T47D (cell line): ENCODE data around the gene SNX21.
"Not testable (repeated sequence)": the region's sequence is repeated elsewhere in the genome, so short reads cannot be mapped to it uniquely, and the experiment has no call there.

Experiments
- DNase-seq, 2 experiments: peaks; one replicate each; pipeline versions ENCODE4 v3.0.0 to v3.0.0-alpha.2; 2011 to 2012; ENCODE audit warnings: low read depth in 1 of 2, low spot score in 1 of 2
- JUND ChIP-seq: IDR thresholded peaks from 2 replicates; pipeline ENCODE4 v1.6.1; 2012; ENCODE audit warnings: low read depth
- in situ Hi-C: cut with HindIII; loops from 2 replicates; pipeline ENCODE4 v1.10.0; 2016; ENCODE audit warnings: low sequenced_read_pairs, low pct_unique_long_range_greater_than_20kb

The SNX21 gene

GRCh38 chr20:45833030-45833882, at the start of gene SNX21:
Gene SNX21, plus strand, starts transcription at chr20:45833799. Its CDS starts 121 bp downstream, at chr20:45833920.
- in situ Hi-C loops: no loop called here
- DNase-seq: peak; percentile 77 to 89
- TF ChIP-seq JUND: no peak

DNA sequence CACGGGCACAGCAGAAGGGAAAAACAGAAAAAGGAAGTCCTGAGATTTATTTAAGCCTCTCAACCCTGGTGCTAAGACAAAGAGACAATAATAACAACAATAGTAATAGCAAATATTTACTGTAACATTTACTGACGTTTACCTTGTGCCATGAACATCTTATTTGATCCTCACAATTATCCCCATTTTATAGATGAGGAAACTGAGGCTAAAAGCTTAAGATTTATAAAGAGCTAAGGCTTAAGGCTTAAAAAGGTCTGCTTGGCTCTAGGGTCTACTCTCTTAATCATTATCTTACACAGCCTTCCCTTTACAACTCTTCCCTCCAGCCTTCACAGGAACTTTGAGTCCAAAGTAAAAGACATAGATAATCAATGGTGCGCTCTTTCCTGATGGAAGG, 45.2 kb upstream of the SNX21 start:
- no peak for TF ChIP-seq JUND
- in situ Hi-C loops: no loop called here
- DNase-seq: no peak

- TF ChIP-seq JUND: no peak
- no peak for DNase-seq
- in situ Hi-C loops: no loop called here
These were observed 41.1 kb upstream of the SNX21 start for GRCh38 chr20:45792317-45793118.

DNA sequence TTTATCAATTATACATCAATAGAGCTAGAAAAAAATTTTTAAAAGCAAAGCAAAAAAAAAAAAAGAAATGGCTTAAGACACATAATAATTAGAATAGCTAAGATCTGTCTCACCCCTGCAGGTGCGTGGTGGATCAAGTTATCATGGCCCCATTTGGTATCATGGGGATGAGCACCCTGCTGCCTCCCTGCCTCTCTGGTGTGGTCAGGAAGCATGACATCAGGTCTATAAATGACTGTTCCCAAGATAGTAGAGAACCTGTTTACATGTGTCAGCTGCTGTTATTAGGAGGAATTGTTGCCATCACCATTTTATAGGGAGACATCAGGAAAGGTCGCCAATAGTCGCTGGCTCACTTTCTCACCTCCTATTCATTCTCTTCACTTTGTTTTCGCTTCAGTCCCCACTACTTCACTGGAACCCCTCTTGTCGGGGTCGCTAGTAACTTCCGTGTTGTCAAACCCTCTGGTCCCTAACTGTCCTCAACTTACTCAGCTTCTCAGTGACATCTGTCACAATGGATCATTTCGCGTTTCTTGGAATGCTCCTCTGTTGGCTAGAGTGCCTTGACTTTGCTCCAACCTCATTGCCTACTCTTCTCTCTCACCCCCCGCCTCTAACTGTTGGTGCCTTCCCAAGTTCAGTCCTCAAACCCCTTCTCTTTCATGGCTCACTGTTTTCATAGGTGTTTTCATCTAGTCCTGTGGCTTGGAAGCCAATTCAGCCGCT, 37.1 kb upstream of the SNX21 start:
- in situ Hi-C loops: no loop called here
- TF ChIP-seq JUND: no peak

GRCh38 chr20:45797510-45797909, 36.1 kb upstream of the SNX21 start:
- in situ Hi-C loops, DNase-seq: not testable (repeated sequence)

More for the DNA sequence above, 37.1 kb upstream of the SNX21 start:
- DNase-seq: no peak

DNA sequence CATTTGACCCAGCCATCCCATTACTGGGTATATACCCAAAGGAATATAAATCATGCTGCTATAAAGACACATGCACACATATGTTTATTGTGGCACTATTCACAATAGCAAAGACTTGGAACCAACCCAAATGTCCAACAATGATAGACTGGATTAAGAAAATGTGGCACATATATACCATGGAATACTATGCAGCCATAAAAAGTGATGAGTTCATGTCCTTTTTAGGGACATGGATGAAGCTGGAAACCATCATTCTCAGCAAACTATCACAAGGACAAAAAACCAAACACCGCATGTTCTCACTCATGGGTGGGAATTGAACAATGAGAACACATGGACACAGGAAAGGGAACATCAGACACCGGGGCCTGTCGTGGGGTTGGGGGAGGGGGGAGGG, 35.6 kb upstream of the SNX21 start:
- DNase-seq, in situ Hi-C loops: not testable (repeated sequence)

DNA sequence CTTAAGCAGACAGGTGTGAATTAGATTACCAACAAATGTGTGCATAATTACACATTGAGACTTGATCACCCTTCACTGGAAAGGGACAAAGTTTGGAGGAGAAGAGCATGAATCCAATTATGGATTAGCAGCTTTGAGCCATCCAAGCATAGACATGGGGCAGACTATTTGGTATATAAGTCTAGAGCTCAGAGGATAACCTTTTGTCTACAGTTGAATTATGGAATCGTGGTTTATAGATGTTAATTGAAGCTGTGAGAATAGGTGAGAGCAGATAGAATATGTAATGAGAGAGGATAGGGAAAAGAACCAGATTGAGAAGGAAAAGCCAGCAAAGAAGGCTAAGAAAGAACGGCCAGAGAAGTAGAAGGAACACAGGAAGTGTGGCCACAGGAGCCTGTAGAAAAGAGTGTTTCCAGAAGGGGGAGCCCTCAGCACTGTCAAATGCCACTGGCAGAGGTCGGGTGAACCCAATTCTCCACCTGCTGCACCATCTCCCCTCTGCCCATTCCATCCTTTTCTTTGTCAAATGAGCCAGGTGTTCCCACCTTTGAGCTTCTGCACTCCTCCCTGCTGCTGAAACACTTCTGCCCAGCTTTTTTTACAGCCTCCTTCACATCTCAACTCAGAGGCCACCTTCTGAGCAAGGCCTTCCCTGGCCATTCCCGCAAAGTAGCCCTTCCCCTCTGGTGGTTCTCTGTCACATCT, 34.5 kb upstream of the SNX21 start:
- DNase-seq: peak; percentile 63 to 78
- TF ChIP-seq JUND: no peak
- in situ Hi-C loops: no loop called here

DNA sequence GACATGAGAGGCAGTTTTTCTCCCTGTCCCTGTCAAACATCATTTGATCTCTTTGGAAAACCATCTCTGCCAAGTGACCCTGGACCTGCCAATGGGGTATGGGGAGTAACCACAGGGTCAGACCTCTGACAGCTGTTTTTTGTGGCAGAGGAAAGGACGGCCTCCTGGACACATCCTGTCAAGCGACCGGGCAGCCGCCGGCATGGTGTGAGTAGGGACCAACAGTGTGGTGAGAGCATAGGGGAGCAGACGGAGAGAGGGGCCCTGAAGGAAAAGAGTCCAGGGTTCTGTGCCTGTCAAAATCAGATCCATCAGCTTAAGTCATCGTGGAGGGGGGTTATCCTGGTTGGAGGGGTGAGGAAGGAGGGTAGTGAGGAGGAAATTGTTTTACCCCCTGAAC, 31.7 kb upstream of the SNX21 start:
- TF ChIP-seq JUND: no peak
- DNase-seq: no peak
- in situ Hi-C loops: no loop called here

DNA sequence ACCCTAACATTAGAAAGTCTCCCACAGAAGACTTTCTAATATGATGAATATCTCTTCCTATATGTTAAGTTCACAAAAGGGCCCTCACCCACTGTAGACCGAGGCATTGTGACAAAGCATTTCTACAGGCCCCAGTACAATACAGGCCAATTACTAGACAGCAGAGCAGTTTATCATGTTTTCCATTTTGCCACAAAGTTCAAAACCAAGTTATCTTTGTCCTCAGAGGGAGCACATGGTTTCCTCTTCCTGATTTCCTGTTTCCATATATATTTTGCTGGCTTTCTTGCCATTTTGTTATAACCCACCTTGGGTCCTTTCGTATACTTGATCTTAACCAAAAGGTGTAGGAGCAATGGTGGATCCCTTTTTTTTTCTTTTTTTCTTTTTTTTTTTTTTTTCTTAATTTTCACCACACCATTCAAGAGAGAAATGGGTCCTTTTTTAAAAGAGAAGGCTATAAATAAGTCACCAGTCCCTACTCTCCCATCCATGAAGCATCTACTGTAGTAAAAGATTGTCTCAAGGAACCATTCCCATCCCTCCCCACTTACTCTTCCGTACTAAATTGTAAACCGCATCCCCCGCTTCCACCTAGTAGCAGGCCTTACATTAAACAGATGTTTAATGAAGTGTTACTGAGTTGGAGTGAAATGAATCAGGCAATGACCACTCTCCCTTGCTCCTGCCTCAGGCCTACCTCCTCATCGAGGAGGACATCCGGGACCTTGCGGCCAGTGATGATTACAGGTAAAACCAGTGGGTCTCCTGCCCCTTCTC, 23.2 kb upstream of the SNX21 start:
- no peak for TF ChIP-seq JUND

DNA sequence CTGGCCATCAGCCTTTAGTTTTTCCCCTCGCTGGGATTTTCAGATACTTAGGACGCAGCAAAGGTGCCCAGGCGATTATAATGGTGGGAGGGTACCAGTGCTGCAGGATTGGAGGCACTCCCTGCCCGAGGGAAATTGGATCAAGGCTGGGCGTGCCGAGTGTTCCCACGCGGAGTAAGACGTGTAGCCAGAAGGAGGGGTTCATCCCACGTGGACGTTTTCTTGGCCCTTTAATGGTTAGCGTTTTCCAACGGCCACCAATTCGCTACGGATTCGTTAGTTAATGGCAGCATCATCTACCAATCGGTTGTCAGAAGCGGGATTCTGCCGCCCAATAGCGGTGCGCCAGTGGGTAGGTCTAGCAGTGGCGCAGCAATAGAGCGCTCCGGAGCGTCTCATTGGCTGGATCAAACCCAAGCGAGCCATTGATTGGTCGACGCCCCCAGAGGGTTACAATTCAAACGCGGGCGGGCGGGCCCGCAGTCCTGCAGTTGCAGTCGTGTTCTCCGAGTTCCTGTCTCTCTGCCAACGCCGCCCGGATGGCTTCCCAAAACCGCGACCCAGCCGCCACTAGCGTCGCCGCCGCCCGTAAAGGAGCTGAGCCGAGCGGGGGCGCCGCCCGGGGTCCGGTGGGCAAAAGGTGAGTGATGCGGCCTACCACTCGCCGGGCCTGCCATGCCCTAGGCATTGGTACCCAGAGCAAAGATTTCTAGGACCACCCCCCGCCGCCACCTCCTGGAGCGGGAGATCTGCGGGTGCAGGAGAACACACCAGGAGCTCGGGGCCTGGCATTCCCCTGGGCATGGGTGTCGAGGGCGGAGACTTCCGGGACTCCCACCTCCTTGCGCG, 21.2 kb upstream of the SNX21 start, which contains the start of gene UBE2C:
UBE2C (plus strand) TSS at position 488 of the 849 bp plus-strand sequence; CDS start at position 540, 52 bp downstream.
- peak; percentile 100 for DNase-seq
- in situ Hi-C loops: no loop called here

More for the DNA sequence above, 23.2 kb upstream of the SNX21 start:
- in situ Hi-C loops: no loop called here
- no peak for DNase-seq

GRCh38 chr20:45813006-45813340, 20.6 kb upstream of the SNX21 start:
- DNase-seq: no peak
- in situ Hi-C loops: no loop called here
- no peak for TF ChIP-seq JUND

More for the DNA sequence above, 21.2 kb upstream of the SNX21 start, which contains the start of gene UBE2C:
- TF ChIP-seq JUND: no peak
